Suprapubic skin (tissue), 4 donors: Measurements from ENCODE around the gene FAAP20. TPM values are rescaled to one million over a fixed set of nuclear protein-coding genes. Genes with fewer than 3 reads are reported as not detected.

Source experiments
- DNase-seq, 2 donors: peaks; one replicate each; pipeline ENCODE4 v3.0.0-alpha.2; 2019; ENCODE audit warnings: low spot score in 2 of 2
- H3K27ac ChIP-seq: fragments of 200-600 bp; sonication (generic); one replicate; pipeline ENCODE4 v1.5.1; 2019
- H3K27me3 ChIP-seq: fragments of 200-600 bp; sonication (generic); one replicate; pipeline ENCODE4 v1.5.1; 2019
- H3K36me3 ChIP-seq: fragments of 200-600 bp; sonication (generic); one replicate; pipeline ENCODE4 v1.5.1; 2019
- H3K4me1 ChIP-seq: fragments of 200-600 bp; sonication (generic); one replicate; pipeline ENCODE4 v1.5.1; 2019
- H3K4me3 ChIP-seq: fragments of 200-600 bp; sonication (generic); one replicate; pipeline ENCODE4 v1.5.1; 2019; ENCODE audit warnings: mild to moderate bottlenecking
- H3K9me3 ChIP-seq: fragments of 200-600 bp; sonication (generic); one replicate; pipeline ENCODE4 v1.5.1; 2019
- CTCF ChIP-seq, 2 donors: fragments of 200-600 bp in 1 of 2; fragments of 450-650 bp in 1 of 2; sonication (generic) in 1 of 2; IDR thresholded peaks; one replicate each; pipeline ENCODE4 v1.5.1; 2016 to 2019; ENCODE audit warnings: antibody characterized with exemption in 2 of 2, mild to moderate bottlenecking in 1 of 2, moderate library complexity in 1 of 2
- EP300 ChIP-seq: sonication (generic); formaldehyde crosslinking; IDR thresholded peaks from one replicate; pipeline ENCODE4 v1.6.1; 2017; ENCODE audit warnings: antibody characterized with exemption
- POLR2A ChIP-seq, 2 donors: fragments of 450-650 bp; IDR thresholded peaks; one replicate each; pipeline ENCODE4 v1.6.1; 2017; ENCODE audit warnings: antibody characterized with exemption in 2 of 2, mild to moderate bottlenecking in 2 of 2, moderate library complexity in 2 of 2
- POLR2AphosphoS5 ChIP-seq, 3 donors: sonication (generic); formaldehyde crosslinking; IDR thresholded peaks; one replicate each; pipeline ENCODE4 v1.6.1; 2017; ENCODE audit warnings: antibody characterized with exemption in 3 of 3
- WGBS: methylation state at CpG from one replicate; pipeline ENCODE4 v1.1.5; 2018; 5-methylcytosine and 5-hydroxymethylcytosine counted together
- total RNA-seq, 4 donors: library from RNA; depleted of rRNA; stranded (reverse); fragments of >200 nt; gene quantifications; one replicate each; pipeline ENCODE4 v1.1.0, GENCODE V29; 2016

Gene FAAP20
- total RNA-seq, 4 donors from 2014 or later: 18.6 to 47.3 (median 24.9) TPM

GRCh38 chr1:2172551-2173146 is 21.9 kb downstream of the FAAP20 start:
- 89% methylated on average over 33 of the region's 33 CpGs for WGBS
- TF ChIP-seq POLR2A (IDR thresholded peaks at IDR 0.05) (no peak), POLR2AphosphoS5 (IDR thresholded peaks at IDR 0.05) (no peak), CTCF (IDR thresholded peaks at IDR 0.05) (no peak), EP300 (no peak)
- peaks cover 11% of the 10 kb centered on the region for H3K4me1 ChIP-seq

DNA sequence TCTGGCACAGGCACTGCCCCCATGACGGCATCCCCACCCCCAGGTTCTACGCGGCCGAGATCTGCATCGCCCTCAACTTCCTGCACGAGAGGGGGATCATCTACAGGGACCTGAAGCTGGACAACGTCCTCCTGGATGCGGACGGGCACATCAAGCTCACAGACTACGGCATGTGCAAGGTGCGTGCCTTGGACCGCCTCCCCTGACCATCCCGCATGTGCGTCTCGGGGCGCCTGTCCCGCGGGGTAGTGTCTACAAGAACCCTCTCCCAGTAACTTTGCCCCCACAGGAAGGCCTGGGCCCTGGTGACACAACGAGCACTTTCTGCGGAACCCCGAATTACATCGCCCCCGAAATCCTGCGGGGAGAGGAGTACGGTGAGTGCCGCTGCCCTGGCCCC is 22.6 kb downstream of the FAAP20 start:
- Histone ChIP-seq H3K27ac (no peak overlapping the region), H3K9me3 (no peaks in the 10 kb centered on the region), H3K4me1 (peaks cover 11% of the 10 kb centered on the region), H3K36me3 (no peaks in the 10 kb centered on the region), H3K27me3 (no peaks in the 10 kb centered on the region), H3K4me3 (no peak overlapping the region)
- no peak for DNase-seq
- no peak for TF ChIP-seq POLR2A (IDR thresholded peaks at IDR 0.05)
- TF ChIP-seq EP300: no peak
- TF ChIP-seq POLR2AphosphoS5 (IDR thresholded peaks at IDR 0.05): no peak
- TF ChIP-seq CTCF (IDR thresholded peaks at IDR 0.05): no peak
- 97% methylated on average over 19 of the region's 26 CpGs for WGBS

More at GRCh38 chr1:2172551-2173146, 21.9 kb downstream of the FAAP20 start:
- Histone ChIP-seq H3K9me3 (no peaks in the 10 kb centered on the region), H3K27me3 (no peaks in the 10 kb centered on the region), H3K27ac (no peak overlapping the region), H3K36me3 (peaks cover 2% of the 10 kb centered on the region), H3K4me3 (no peak overlapping the region)
- no peak for DNase-seq

GRCh38 chr1:2170211-2170610 is 24.4 kb downstream of the FAAP20 start:
- Histone ChIP-seq H3K9me3 (no peaks in the 10 kb centered on the region), H3K27me3 (no peaks in the 10 kb centered on the region), H3K27ac (no peak overlapping the region), H3K4me1 (peaks cover 11% of the 10 kb centered on the region), H3K4me3 (no peak overlapping the region), H3K36me3 (no peaks in the 10 kb centered on the region)
- TF ChIP-seq POLR2A (IDR thresholded peaks at IDR 0.05) (no peak), EP300 (no peak), CTCF (IDR thresholded peaks at IDR 0.05) (no peak), POLR2AphosphoS5 (IDR thresholded peaks at IDR 0.05) (no peak)
- 67% methylated on average over 11 of the region's 11 CpGs for WGBS
- DNase-seq: no peak

- Histone ChIP-seq H3K27ac (no peak overlapping the region), H3K27me3 (no peaks in the 10 kb centered on the region), H3K36me3 (no peaks in the 10 kb centered on the region), H3K4me3 (no peak overlapping the region), H3K9me3 (no peaks in the 10 kb centered on the region), H3K4me1 (peaks cover 5% of the 10 kb centered on the region)
- WGBS: 94% methylated on average over 35 of the region's 43 CpGs
- TF ChIP-seq EP300: no peak
- TF ChIP-seq POLR2AphosphoS5 (IDR thresholded peaks at IDR 0.05): no peak
- TF ChIP-seq CTCF (IDR thresholded peaks at IDR 0.05): no peak
- TF ChIP-seq POLR2A (IDR thresholded peaks at IDR 0.05): no peak
- DNase-seq: no peak
These were observed 25.3 kb downstream of the FAAP20 start for GRCh38 chr1:2169200-2169836.

GRCh38 chr1:2168535-2168934 is 26.0 kb downstream of the FAAP20 start:
- DNase-seq: no peak
- no peaks in the 10 kb centered on the region for H3K4me1 ChIP-seq
- H3K27ac ChIP-seq: no peak overlapping the region
- H3K36me3 ChIP-seq: no peaks in the 10 kb centered on the region
- no peak overlapping the region for H3K4me3 ChIP-seq
- TF ChIP-seq EP300 (no peak), POLR2AphosphoS5 (IDR thresholded peaks at IDR 0.05) (no peak), CTCF (IDR thresholded peaks at IDR 0.05) (no peak), POLR2A (IDR thresholded peaks at IDR 0.05) (no peak)
- no peaks in the 10 kb centered on the region for H3K27me3 ChIP-seq
- 94% methylated on average over 12 of the region's 12 CpGs for WGBS
- no peaks in the 10 kb centered on the region for H3K9me3 ChIP-seq
